Stimulated activated CD8-positive, alpha-beta memory T cell treated with anti-CD3 and anti-CD28 coated beads, Interleukin-7, amount 100 ng/mL, for 1 hour (primary cell): ENCODE data around the gene GYG1.

Experiments used
- DNase-seq, 2 donors: peaks; one replicate each; pipeline ENCODE4 v3.0.0-alpha.2; 2020; ENCODE audit warnings: low read depth in 2 of 2

The GYG1 gene

GRCh38 chr3:148991219-148992026, at the start of gene GYG1:
TSS of gene GYG1 (plus strand) at chr3:148991540. CDS start at chr3:148991641, 101 bp downstream.
- peak; percentile 61 to 63 for DNase-seq

- DNase-seq = no peak
These were observed 47.7 kb upstream of the GYG1 start for GRCh38 chr3:148943506-148944205.

DNA sequence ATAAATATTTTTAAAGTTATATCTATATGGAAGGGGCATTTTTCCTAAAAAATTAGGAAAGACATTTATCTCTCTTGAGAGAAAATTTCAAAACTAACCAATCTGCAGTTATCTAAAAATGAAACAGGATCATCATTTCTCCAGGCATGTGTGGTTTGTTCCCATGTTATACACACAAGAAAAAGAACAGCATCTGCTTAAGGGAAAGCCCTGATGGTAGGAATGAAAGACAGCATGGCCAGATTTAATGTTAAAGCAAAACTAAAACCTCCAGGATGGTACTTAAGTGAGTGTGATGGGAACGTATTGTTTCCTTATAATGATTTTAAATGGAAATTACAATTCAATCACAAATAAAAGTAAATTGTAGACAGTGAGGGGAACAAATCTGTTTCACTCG, 46.2 kb upstream of the GYG1 start:
- DNase-seq = no peak

DNA sequence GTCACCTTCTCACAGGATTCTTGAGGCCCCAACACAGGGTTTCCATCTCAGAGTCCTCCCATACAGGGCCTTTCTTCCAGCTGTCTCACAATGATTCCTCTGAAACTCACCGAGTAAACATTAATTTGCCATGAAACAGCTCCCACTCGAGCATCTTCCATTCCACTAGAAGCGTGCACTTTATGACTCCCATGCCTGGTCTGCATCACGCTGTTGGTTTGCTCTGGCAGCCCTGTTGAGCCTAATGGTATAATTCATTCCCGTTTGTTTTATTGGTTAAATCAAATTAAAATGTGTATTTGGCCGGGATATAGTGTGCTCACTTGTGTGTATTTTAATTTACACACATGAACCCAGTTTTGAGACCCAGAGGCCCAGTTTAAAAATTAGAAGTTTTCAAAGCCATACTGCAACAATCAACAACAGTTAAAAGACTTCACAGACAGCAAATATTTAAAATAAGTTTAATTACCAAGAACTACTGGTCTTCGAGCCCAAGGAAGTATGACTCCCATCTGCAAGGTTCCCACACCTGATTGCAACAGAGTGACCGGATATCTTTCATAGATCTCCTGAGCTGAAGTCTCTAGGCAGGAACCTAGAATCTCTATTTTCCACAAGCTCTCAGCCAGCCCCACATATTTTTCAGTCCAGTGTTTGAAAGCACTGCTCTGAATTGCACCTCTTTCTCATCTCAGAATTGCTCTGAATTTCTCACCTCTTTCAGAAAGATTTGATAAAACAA, 42.3 kb upstream of the GYG1 start:
- no peak for DNase-seq

- DNase-seq = no peak
These were observed 40.5 kb upstream of the GYG1 start for GRCh38 chr3:148950806-148951205.

- DNase-seq = no peak
These were observed 39.6 kb upstream of the GYG1 start for GRCh38 chr3:148951599-148952361.

GRCh38 chr3:148953094-148953493, 38.2 kb upstream of the GYG1 start:
- DNase-seq = no peak

DNA sequence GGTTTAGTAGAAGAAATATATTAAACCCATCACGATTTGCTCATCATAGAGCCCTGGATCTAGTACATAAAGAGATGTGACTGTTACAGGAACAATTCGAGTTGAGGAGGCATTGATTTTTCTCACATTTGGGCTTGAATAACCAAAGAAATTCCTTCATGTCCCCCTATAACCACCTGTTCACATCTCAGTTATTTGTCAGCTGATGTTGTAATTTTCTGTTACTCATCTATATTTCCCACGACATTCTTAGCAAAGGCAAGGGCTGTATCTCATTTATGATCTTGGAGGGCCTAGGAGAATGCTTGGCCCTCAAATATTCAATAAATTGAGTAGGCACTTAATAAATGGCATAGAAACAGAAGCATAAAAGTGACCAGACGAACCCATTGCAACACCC, 36.4 kb upstream of the GYG1 start:
- no peak for DNase-seq

DNA sequence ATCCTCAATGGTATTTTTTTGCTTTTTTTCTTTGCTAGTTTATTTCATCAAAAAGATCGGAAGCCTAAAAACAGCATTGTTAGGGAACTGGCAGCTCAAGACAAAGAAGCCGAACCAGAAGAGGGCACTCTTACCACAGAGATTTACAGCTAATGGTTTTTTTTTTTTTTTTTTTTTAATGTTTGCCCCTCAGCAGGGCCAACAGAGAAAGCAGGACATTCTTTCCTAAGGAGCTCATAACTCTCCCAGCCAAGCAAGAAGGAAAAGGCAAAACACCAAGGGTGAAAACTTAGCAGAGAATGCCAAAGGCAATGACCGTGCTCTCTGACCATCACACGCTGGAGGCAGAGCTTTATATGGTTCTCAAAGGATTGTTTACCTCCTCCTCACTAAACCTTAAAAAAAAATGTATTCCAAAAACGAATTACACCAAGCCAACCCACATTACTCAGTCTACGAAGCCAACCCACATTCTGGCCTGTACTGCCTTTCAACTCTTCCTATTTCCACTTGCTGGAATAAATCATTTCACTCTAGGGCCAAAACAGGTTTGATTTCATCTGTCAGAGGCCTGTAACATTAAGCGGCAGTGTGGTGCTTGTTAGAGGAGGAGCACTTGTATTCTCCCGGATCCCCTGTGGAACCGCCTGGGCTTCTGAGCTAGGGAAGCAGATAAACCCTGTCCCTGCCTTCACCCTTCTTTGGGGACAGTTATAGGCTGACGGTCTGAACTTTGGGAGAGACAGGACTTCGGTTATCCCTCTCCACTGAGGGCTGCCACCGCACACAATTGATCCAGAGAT, 35.6 kb upstream of the GYG1 start:
- no peak for DNase-seq

- no peak for DNase-seq
These were observed 33.8 kb upstream of the GYG1 start for GRCh38 chr3:148957586-148957985.

- no peak for DNase-seq
These were observed 32.6 kb upstream of the GYG1 start for GRCh38 chr3:148958696-148959095.

DNA sequence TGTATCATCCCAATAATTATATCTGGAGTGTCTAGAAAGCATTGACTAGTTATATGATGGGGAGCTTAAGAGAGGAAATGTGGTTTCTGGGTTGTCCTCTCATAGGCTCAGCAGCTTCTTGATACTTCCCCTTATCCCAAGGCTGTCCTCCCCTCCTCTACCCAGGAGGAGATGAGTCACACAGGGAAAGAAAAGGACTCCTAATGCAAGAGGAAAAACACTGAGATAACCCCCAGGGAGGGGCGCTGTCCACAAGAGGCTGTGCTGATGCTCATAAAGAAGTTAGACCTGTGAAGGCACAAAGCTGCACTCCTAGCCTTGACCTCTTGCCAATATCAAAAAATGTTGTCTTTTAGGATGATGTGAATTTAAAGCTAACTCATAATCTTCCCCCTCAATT, 28.8 kb upstream of the GYG1 start:
- DNase-seq = no peak

GRCh38 chr3:148964809-148965208, 26.5 kb upstream of the GYG1 start:
- no peak for DNase-seq

DNA sequence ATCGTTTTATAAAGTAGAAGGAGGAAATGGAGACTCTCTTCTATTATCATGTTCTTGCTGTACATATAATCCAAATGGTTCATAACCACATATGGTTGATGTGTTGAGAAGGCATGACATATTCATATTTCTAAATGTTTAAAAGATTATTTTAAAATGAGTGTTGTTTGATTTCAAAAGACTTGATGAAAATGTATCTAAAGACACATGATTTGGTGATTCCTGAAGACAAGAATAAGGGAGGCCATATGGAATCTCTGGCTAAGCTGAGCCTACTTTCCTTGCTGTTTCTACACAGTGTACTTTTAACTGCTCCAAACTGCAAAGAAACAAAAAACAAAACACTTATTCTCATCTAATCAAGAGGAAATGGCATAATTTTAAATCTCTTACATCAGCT, 23.0 kb upstream of the GYG1 start:
- no peak for DNase-seq

DNA sequence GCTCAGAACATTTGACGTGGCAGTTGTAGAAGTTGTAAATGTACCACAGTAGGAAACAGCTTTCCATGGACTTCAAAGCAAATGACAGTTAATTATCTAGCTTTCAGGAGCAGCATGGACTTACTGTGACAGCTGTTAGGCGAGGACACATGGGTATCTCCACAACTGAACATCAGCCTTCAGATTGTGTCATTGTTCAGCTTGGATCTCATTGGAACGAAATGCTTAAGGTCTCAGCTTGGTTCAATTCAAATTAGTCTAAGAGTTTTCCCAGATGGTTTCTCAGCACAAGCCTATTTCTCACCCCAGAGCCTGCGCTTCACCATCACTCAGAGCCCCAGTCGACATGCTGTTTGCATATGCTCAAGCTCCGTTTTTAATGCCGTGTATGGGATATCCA, 21.1 kb upstream of the GYG1 start:
- no peak for DNase-seq

- no peak for DNase-seq
These were observed 19.8 kb upstream of the GYG1 start for GRCh38 chr3:148971401-148972163.

DNA sequence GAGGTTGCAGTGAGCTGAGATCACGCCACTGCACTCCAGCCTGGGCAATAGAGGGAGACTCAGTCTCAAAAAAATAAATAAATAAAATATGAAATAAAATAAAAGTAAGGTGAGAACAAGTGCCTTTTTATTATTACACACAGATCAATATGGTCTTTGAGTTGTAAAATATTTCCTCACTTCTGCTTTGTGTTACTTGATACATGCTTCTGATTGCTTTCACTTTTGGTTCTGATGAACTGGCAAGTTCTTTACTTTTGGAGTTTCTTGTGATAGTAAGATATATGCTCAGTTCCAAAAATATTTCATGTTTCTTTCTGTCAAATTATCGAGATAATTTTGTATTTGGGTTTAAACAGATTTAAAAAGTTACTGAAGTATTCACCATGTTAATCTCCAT, 16.6 kb upstream of the GYG1 start:
- DNase-seq = no peak

DNA sequence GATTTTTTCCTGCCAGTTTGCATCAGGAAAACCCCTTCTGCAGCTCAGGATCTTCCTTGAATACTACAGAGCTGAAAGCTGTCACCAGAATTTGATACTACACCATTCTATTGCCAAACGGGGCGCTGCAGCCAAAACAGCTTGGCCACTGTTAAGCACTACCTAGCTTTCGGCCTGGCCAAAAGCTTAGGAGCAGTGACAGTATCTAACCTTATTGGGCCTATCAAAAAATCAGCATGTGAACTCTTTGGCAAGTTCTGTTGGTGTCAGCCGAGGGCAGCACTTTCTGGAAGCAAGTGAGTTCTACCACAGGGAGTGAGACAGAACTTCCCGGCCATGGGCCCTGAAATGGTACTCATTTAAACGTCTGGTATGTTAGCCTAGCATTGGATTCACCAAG, 16.1 kb upstream of the GYG1 start:
- no peak for DNase-seq

DNA sequence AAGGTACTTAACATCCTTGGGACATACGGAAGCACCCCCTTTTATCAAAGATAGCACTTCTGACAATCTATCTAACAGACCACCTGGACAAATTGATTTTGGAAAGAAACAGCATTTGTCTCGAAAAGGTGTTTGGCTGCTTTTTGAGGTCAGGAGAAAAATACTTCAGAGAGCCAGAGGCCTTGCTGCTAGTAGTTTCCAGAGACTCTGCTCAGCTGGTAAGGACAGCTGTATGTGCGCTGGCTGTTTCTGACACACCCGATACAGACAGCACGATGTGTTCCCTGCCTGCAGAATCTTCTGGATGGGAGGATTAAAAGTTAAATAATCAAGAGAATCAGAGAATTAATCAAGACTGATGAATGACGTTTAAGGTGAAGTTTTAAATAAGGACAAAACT, 15.6 kb upstream of the GYG1 start:
- no peak for DNase-seq

DNA sequence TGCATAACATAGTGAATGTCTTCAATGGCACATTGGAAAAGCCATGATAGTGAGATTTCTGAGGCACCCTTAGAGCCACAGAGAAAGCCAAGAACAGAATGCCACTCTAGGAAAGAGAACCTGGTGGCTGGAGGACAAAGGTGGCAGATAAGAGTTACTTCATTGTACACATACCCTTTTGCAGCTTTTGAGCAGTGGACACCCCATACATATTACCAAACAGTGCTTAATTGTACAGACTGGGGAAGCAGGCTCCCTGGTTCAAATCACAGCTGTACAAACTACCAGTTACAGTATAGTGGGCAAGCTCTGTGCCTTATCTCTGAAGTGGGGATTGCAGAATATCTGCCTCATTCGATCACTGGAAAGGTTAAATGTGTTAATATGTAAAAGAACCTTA, 10.1 kb upstream of the GYG1 start:
- DNase-seq = no peak
